K562 (cell line): ENCODE results near the gene DYRK1A. TPM values are rescaled to one million over a fixed set of nuclear protein-coding genes. Genes with fewer than 3 reads are reported as not detected.

Experiments used
- AFF4 ChIP-seq: sonication (generic); formaldehyde crosslinking; IDR thresholded peaks from 2 replicates; pipeline ENCODE4 v1.8.0; 2023; ENCODE audit warnings: mild to moderate bottlenecking, missing genetic modification reagents
- CAMTA2 ChIP-seq: fragments of 250-450 bp; sonication (Bioruptor Pico); conservative IDR thresholded peaks from 2 replicates; pipeline ENCODE4 v1.5.1; 2022
- EHMT2 ChIP-seq: fragments of 450-650 bp; IDR thresholded peaks from 2 replicates; pipeline ENCODE4 v1.6.1; 2018; ENCODE audit warnings: antibody characterized with exemption
- ESRRB ChIP-seq: fragments of 250-450 bp; sonication (Bioruptor Pico); IDR thresholded peaks from 2 replicates; pipeline ENCODE4 v1.5.0; 2020; ENCODE audit warnings: mild to moderate bottlenecking, moderate library complexity, borderline replicate concordance
- HDGF ChIP-seq: fragments of 450-650 bp; IDR thresholded peaks from 2 replicates; pipeline ENCODE4 v1.6.1; 2016
- HES1 ChIP-seq: fragments of 450-650 bp; IDR thresholded peaks from 2 replicates; pipeline ENCODE4 v1.6.1; 2016; ENCODE audit warnings: low read depth, mild to moderate bottlenecking, moderate library complexity
- KLF1 ChIP-seq: fragments of 450-650 bp; IDR thresholded peaks from 2 replicates; pipeline ENCODE4 v1.6.1; 2016; ENCODE audit warnings: missing genetic modification characterization, missing compliant biosample characterization
- LCOR ChIP-seq: sonication (generic); formaldehyde crosslinking; IDR thresholded peaks from 2 replicates; pipeline ENCODE4 v1.8.0; 2022; ENCODE audit warnings: mild to moderate bottlenecking, missing genetic modification reagents
- PRPF4 ChIP-seq: fragments of 200-400 bp; formaldehyde crosslinking; IDR thresholded peaks from one replicate; pipeline ENCODE4 v1.6.1; 2017; ENCODE audit warnings: low read length, low read depth, mild to moderate bottlenecking; ENCODE audit not compliant: insufficient read depth, poor library complexity, severe bottlenecking
- SP2 ChIP-seq: IDR thresholded peaks from 2 replicates; pipeline ENCODE4 v1.6.1; 2011; ENCODE audit warnings: mild to moderate bottlenecking, low read depth, low read length, moderate library complexity; ENCODE audit not compliant: poor library complexity, severe bottlenecking; ENCODE audit errors: extremely low read depth
- TRIM28 ChIP-seq: fragments of 450-650 bp; IDR thresholded peaks from 2 replicates; pipeline ENCODE4 v1.6.1; 2017
- XRCC4 ChIP-seq: IDR thresholded peaks from one replicate; pipeline ENCODE4 v1.6.1; 2011; ENCODE audit not compliant: insufficient read depth, insufficient read length; ENCODE audit errors: extremely low read depth
- ZHX1 ChIP-seq: fragments of 150-350 bp; conservative IDR thresholded peaks from 2 replicates; pipeline ENCODE4 v1.6.1; 2014; ENCODE audit warnings: low read length
- ZNF263 ChIP-seq: sonication (generic); formaldehyde crosslinking; IDR thresholded peaks from 2 replicates; pipeline ENCODE4 v1.8.0; 2022; ENCODE audit warnings: mild to moderate bottlenecking, missing genetic modification reagents, borderline replicate concordance
- ZNF518B ChIP-seq: fragments of 250-450 bp; sonication (Bioruptor Pico); IDR thresholded peaks from 2 replicates; pipeline ENCODE4 v1.5.0; 2021; ENCODE audit warnings: mild to moderate bottlenecking, moderate library complexity
- polyA plus RNA-seq, 8 experiments: library from polyadenylated mRNA; depleted of rRNA in 4 of 8; stranded (reverse) in 5 of 8; unstranded in 3 of 8; fragments of >200 nt; fragmentation: Nextera tagmentation in 2 of 8; fragmentation: Illumina TruSeq in 1 of 8; extraction: Ambion mirVana in 2 of 8; extraction: Trizol in 1 of 8; gene quantifications; 2 replicates each; pipeline versions ENCODE4 v1.2.1 to v1.2.3, GENCODE V29; 2011 to 2014; ENCODE audit warnings: inconsistent platforms in 1 of 8, missing spikeins in 1 of 8
- total RNA-seq, 7 experiments: library from RNA; depleted of rRNA in 6 of 7; stranded (reverse); fragments of >200 nt in 6 of 7; fragmentation: Illumina TruSeq in 2 of 7; extraction: Trizol in 2 of 7; gene quantifications; 2 replicates each; pipeline versions ENCODE4 v1.2.1 to v1.2.3, GENCODE V29; 2011 to 2021; ENCODE audit warnings: low replicate concordance in 1 of 7

The DYRK1A gene
- total and polyA plus RNA-seq, 9 of the 15 experiments (the other 6 are each of a cell fraction or from before 2014, with no cell fraction given): 3.7 to 64.8 (median 42.3) TPM

- no peak for TF ChIP-seq KLF1
- TF ChIP-seq ESRRB (CRISPR knock-in tag): no peak
- TF ChIP-seq XRCC4: no peak
- no peak for TF ChIP-seq HES1
- no peak for TF ChIP-seq ZNF263 (CRISPR knock-in tag)
- TF ChIP-seq ZHX1: peak; percentile 67; the same call in 1 of the 2 replicates
- no peak for TF ChIP-seq PRPF4
- TF ChIP-seq ZNF518B (CRISPR knock-in tag): no peak
- no peak for TF ChIP-seq SP2
- no peak for TF ChIP-seq TRIM28
- no peak; the same call in none of the 2 replicates for TF ChIP-seq LCOR (CRISPR knock-in tag)
- no peak for TF ChIP-seq EHMT2
- no peak for TF ChIP-seq HDGF
- TF ChIP-seq AFF4 (CRISPR knock-in tag): no peak; the same call in 1 of the 2 replicates
- TF ChIP-seq CAMTA2: 0 out of 2 replicates have a peak, but pooled peaks have one; percentile 33
These were observed 774 bp upstream of the DYRK1A start (continued) for GRCh38 chr21:37365517-37366481.
